Smooth muscle cell (in vitro differentiated cells): ENCODE measurements around the gene RNF13. TPM values are rescaled to one million over a fixed set of nuclear protein-coding genes. Genes with fewer than 3 reads are reported as not detected.

Source experiments
- DNase-seq: peaks from one replicate; lab custom pipeline; 2025; ENCODE audit not compliant: unreplicated experiment; lab: John Stamatoyannopoulos, UW
- H2AFZ ChIP-seq: fragments of 200-600 bp; sonication (generic); 2 replicates; pipeline ENCODE4 v1.6.0; 2016; ENCODE audit warnings: antibody characterized with exemption, low read depth, mild to moderate bottlenecking
- H3F3A ChIP-seq: fragments of 200-600 bp; sonication (generic); 2 replicates; pipeline ENCODE4 v1.6.0; 2017; ENCODE audit warnings: antibody characterized with exemption, low read depth
- H3K27ac ChIP-seq: fragments of 200-600 bp; sonication (generic); 2 replicates; pipeline ENCODE4 v1.5.1; 2016; ENCODE audit warnings: low read depth, mild to moderate bottlenecking
- H3K27me3 ChIP-seq: fragments of 200-600 bp; sonication (generic); 2 replicates; pipeline ENCODE4 v1.6.1; 2016; ENCODE audit warnings: low read depth, mild to moderate bottlenecking
- H3K36me3 ChIP-seq: fragments of 200-600 bp; sonication (generic); 2 replicates; pipeline ENCODE4 v1.5.1; 2016; ENCODE audit warnings: low read depth
- H3K4me1 ChIP-seq: fragments of 200-600 bp; sonication (generic); 2 replicates; pipeline ENCODE4 v1.5.1; 2016; ENCODE audit warnings: low read depth
- H3K4me2 ChIP-seq: fragments of 200-600 bp; sonication (generic); 2 replicates; pipeline ENCODE4 v1.6.0; 2016; ENCODE audit warnings: mild to moderate bottlenecking
- H3K4me3 ChIP-seq: fragments of 200-600 bp; sonication (generic); 2 replicates; pipeline ENCODE4 v1.5.1; 2016; ENCODE audit warnings: mild to moderate bottlenecking
- H3K79me2 ChIP-seq: fragments of 200-600 bp; sonication (generic); 2 replicates; pipeline ENCODE4 v1.6.0; 2016; ENCODE audit warnings: low read depth, mild to moderate bottlenecking
- H3K9ac ChIP-seq: fragments of 200-600 bp; sonication (generic); 2 replicates; pipeline ENCODE4 v1.6.0; 2016; ENCODE audit warnings: low read depth
- H3K9me3 ChIP-seq: fragments of 200-600 bp; sonication (generic); replicated peaks from 2 replicates; pipeline ENCODE4 v1.5.1; 2016; ENCODE audit warnings: low read depth
- H4K20me1 ChIP-seq: fragments of 200-600 bp; sonication (generic); 2 replicates; pipeline ENCODE4 v1.6.0; 2016; ENCODE audit warnings: low read depth
- WGBS: methylation state at CpG from one replicate; pipeline ENCODE4 v1.1.7; 2016; ENCODE audit warnings: low lambda C conversion rate; 5-methylcytosine and 5-hydroxymethylcytosine counted together
- polyA plus RNA-seq: library from polyadenylated mRNA; unstranded; fragments of >200 nt; fragmentation: Nextera tagmentation; extraction: Ambion mirVana; gene quantifications from 2 replicates; pipeline ENCODE4 v1.2.1, GENCODE V29; 2016
- total RNA-seq: library from RNA; depleted of rRNA; stranded (reverse); fragments of >200 nt; gene quantifications from 2 replicates; pipeline ENCODE4 v1.2.3, GENCODE V29; 2014
- TF ChIP-seq, protein P1 (sequence below): fragments of 200-600 bp; sonication (generic); IDR thresholded peaks from 2 replicates; pipeline ENCODE4 v1.5.1; 2017; ENCODE audit warnings: borderline replicate concordance, mild to moderate bottlenecking, antibody characterized with exemption; ENCODE audit not compliant: insufficient read depth, poor library complexity, severe bottlenecking

Gene RNF13
- total and polyA plus RNA-seq, 2 experiments from 2014 or later, result 46.1 to 81.9 TPM

DNA sequence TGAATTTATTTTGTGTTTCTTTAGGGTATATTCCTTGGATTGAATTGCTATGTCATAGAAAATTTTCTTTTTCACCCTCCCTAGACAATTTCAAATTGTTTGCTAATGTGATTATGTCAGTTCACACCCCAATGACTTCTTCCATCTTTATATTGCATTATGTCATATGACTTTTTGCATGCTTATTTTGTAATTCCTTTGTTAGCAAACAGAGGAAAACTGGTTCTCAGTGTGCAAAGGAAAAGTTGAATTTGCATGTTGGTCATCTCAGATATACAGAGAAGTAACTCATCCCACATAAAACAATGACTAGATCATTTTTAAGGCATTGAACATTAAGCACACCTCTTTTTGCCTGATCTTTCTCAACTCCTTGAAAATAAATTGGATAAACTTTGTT, 3.3 kb upstream of the RNF13 start:
- Histone ChIP-seq H3K27ac (no peak overlapping the region), H3K4me3 (no peak overlapping the region), H3K9me3 (no peaks in the 10 kb centered on the region), H4K20me1 (peaks cover 9% of the 10 kb centered on the region), H3K36me3 (no peaks in the 10 kb centered on the region), H3K27me3 (no peaks in the 10 kb centered on the region), H3K9ac (no peak overlapping the region), H3K4me1 (peaks cover 14% of the 10 kb centered on the region), H3F3A (peaks cover 7% of the 10 kb centered on the region), H3K4me2 (no peak overlapping the region), H2AFZ (no peak overlapping the region), H3K79me2 (peaks cover 7% of the 10 kb centered on the region)
- TF ChIP-seq, protein P1, sequence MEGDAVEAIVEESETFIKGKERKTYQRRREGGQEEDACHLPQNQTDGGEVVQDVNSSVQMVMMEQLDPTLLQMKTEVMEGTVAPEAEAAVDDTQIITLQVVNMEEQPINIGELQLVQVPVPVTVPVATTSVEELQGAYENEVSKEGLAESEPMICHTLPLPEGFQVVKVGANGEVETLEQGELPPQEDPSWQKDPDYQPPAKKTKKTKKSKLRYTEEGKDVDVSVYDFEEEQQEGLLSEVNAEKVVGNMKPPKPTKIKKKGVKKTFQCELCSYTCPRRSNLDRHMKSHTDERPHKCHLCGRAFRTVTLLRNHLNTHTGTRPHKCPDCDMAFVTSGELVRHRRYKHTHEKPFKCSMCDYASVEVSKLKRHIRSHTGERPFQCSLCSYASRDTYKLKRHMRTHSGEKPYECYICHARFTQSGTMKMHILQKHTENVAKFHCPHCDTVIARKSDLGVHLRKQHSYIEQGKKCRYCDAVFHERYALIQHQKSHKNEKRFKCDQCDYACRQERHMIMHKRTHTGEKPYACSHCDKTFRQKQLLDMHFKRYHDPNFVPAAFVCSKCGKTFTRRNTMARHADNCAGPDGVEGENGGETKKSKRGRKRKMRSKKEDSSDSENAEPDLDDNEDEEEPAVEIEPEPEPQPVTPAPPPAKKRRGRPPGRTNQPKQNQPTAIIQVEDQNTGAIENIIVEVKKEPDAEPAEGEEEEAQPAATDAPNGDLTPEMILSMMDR, result no peak
- DNase-seq, result no peak

DNA sequence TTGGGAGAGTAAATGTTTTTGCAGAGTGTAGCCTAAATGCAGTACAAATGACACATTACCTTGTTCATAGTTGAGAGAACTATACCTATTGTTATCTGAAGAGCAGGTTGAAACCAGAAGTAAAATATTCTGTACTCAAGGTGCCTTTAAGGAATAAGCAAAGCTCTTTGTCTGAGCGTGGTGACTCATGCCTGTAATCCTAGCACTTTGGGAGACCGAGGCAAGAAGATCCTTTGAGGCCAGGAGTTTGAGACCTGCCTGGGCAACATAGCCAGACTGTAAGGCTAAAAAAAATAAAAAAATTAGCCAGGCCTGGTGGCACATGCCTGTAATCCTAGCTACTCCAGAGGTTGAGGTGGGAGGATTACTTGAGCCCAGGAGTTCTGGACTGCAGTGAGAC, 2.2 kb upstream of the RNF13 start:
- whole genome bisulfite sequencing, result 59% methylated on average over 2 of the region's 2 CpGs
- Histone ChIP-seq H3K4me2 (no peak overlapping the region), H3K9ac (no peak overlapping the region), H3K79me2 (peaks cover 18% of the 10 kb centered on the region), H3F3A (peaks cover 7% of the 10 kb centered on the region), H3K9me3 (no peaks in the 10 kb centered on the region), H4K20me1 (peaks cover 21% of the 10 kb centered on the region), H3K4me3 (no peak overlapping the region), H3K4me1 (peaks cover 24% of the 10 kb centered on the region), H2AFZ (no peak overlapping the region), H3K27ac (no peak overlapping the region), H3K27me3 (no peaks in the 10 kb centered on the region), H3K36me3 (no peaks in the 10 kb centered on the region)
- no peak for DNase-seq
- TF ChIP-seq, protein P1, result no peak

DNA sequence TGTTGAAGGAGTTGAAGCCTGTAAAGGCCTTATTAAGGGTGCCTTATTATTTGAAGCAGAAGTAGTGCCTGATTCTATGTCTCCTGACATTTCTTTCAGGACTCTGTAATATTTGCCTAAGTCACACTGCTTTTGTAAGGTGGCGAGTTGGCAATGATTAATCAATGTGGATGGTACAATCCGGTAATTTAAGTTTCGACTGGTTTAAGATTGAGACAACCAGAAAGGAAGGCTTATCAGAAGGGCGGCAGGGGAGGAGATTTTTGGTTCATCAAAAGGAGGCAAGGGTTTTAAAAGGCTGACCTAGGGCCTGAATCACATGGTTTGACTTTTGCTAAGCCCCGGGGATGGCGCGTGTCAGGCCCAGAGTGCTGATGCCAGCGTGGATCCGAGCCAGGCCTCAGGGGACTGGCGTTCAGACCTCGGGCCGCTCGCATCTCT, 830 bp upstream of the RNF13 start:
- Histone ChIP-seq H3K9me3 (no peaks in the 10 kb centered on the region), H3K4me2 (peak overlapping the region; percentile 91), H3K4me1 (peaks cover 24% of the 10 kb centered on the region), H3K79me2 (peaks cover 32% of the 10 kb centered on the region), H2AFZ (peak overlapping the region; percentile 81), H3K27ac (peak overlapping the region; percentile 94), H3K27me3 (no peaks in the 10 kb centered on the region), H3K4me3 (peak overlapping the region; percentile 66), H3K36me3 (no peaks in the 10 kb centered on the region), H3F3A (peaks cover 7% of the 10 kb centered on the region), H3K9ac (peak overlapping the region; percentile 90), H4K20me1 (peaks cover 34% of the 10 kb centered on the region)
- TF ChIP-seq, protein P1, result no peak
- 32% methylated on average over 13 of the region's 13 CpGs for WGBS
- DNase-seq, result no peak
